Esophagus squamous epithelium (tissue), 5 donors: ENCODE data around the gene TXNRD1. TPM values are rescaled to one million over a fixed set of nuclear protein-coding genes. Genes with fewer than 3 reads are reported as not detected.

Experiments used
- DNase-seq: peaks from one replicate; lab custom pipeline; 2025; lab: John Stamatoyannopoulos, UW
- H3K27ac ChIP-seq, 4 donors: fragments of 200-600 bp; sonication (generic); one replicate each; pipeline ENCODE4 v1.5.1; 2016 to 2019; ENCODE audit warnings: mild to moderate bottlenecking in 1 of 4
- H3K27me3 ChIP-seq, 4 donors: fragments of 200-600 bp; sonication (generic); 1 replicate in 3 of 4; 2 replicates in 1 of 4; pipeline versions ENCODE4 v1.5.1 to v1.6.0; 2017 to 2021; ENCODE audit warnings: antibody characterized with exemption in 1 of 4
- H3K36me3 ChIP-seq, 3 donors: fragments of 200-600 bp; sonication (generic); one replicate each; pipeline ENCODE4 v1.5.1; 2016 to 2019
- H3K4me1 ChIP-seq, 3 donors: fragments of 200-600 bp; sonication (generic); one replicate each; pipeline ENCODE4 v1.5.1; 2017 to 2019
- H3K4me3 ChIP-seq, 4 donors: fragments of 200-600 bp; sonication (generic); 1 replicate in 3 of 4; 2 replicates in 1 of 4; pipeline ENCODE4 v1.5.1; 2016 to 2019; ENCODE audit warnings: mild to moderate bottlenecking in 2 of 4, moderate library complexity in 1 of 4
- H3K9me3 ChIP-seq, 3 donors: fragments of 200-600 bp; sonication (generic); one replicate each; pipeline ENCODE4 v1.5.1; 2016 to 2019
- CTCF ChIP-seq, 6 experiments: fragments of 450-650 bp in 4 of 6; fragments of 200-600 bp in 2 of 6; sonication (generic) in 2 of 6; IDR thresholded peaks; one replicate each; pipeline ENCODE4 v1.5.1; 2016 to 2019; ENCODE audit warnings: antibody characterized with exemption in 6 of 6, mild to moderate bottlenecking in 4 of 6, moderate library complexity in 4 of 6
- POLR2A ChIP-seq, 4 donors: fragments of 450-650 bp; IDR thresholded peaks; one replicate each; pipeline ENCODE4 v1.6.1; 2017; ENCODE audit warnings: antibody characterized with exemption in 4 of 4, mild to moderate bottlenecking in 4 of 4, moderate library complexity in 3 of 4
- WGBS, 2 donors: methylation state at CpG; one replicate each; pipeline ENCODE4 v1.1.5; 2018; 5-methylcytosine and 5-hydroxymethylcytosine counted together
- intact Hi-C: fragments of 100-400 bp; cut with DNase I; formaldehyde crosslinking; loops from one replicate; pipeline ENCODE4 v1.15.0; 2022
- total RNA-seq, 4 donors: library from RNA; depleted of rRNA; stranded (reverse); fragments of >200 nt; gene quantifications; one replicate each; pipeline ENCODE4 v1.1.0, GENCODE V29; 2016
- donor health status: DM: yes; HTN: yes; CAD: no.

TXNRD1 gene
- total RNA-seq, 4 donors from 2014 or later = 40.6 to 125 (median 82.0) TPM

GRCh38 chr12:104247698-104248097, 32.1 kb downstream of the TXNRD1 start:
- no peak overlapping the region for H3K4me3 ChIP-seq
- no peaks in the 10 kb centered on the region for H3K36me3 ChIP-seq
- no peak overlapping the region for H3K27ac ChIP-seq
- H3K4me1 ChIP-seq = no peaks in the 10 kb centered on the region
- TF ChIP-seq CTCF (IDR thresholded peaks at IDR 0.05) (no peak), POLR2A (IDR thresholded peaks at IDR 0.05) (no peak)
- 71 to 86% methylated on average over 5 of the region's 5 CpGs for WGBS, 2 donors
- no peak for DNase-seq
- intact Hi-C loops = no loop called here
- no peaks in the 10 kb centered on the region for H3K9me3 ChIP-seq
- H3K27me3 ChIP-seq = no peaks in the 10 kb centered on the region

- no peak for TF ChIP-seq CTCF (IDR thresholded peaks at IDR 0.05)
- TF ChIP-seq POLR2A (IDR thresholded peaks at IDR 0.05) = no peak
- Histone ChIP-seq H3K4me1 (no peaks in the 10 kb centered on the region), H3K4me3 (no peak overlapping the region), H3K9me3 (no peaks in the 10 kb centered on the region), H3K27ac (no peak overlapping the region), H3K27me3 (no peaks in the 10 kb centered on the region), H3K36me3 (no peaks in the 10 kb centered on the region)
- intact Hi-C loops = no loop called here
- DNase-seq = no peak
- WGBS, 2 donors = 88 to 100% methylated on average over 5 to 8 of the region's 8 CpGs
Measured at GRCh38 chr12:104248444-104248843, 32.9 kb downstream of the TXNRD1 start.

GRCh38 chr12:104249017-104249416, 33.4 kb downstream of the TXNRD1 start:
- no peak for DNase-seq
- Histone ChIP-seq H3K4me1 (no peaks in the 10 kb centered on the region), H3K27me3 (no peaks in the 10 kb centered on the region), H3K9me3 (no peaks in the 10 kb centered on the region), H3K36me3 (no peaks in the 10 kb centered on the region), H3K27ac (no peak overlapping the region), H3K4me3 (no peak overlapping the region)
- intact Hi-C loops = no loop called here
- 89 to 90% methylated on average over 3 of the region's 3 CpGs for WGBS, 2 donors
- TF ChIP-seq CTCF (IDR thresholded peaks at IDR 0.05) = no peak
- TF ChIP-seq POLR2A (IDR thresholded peaks at IDR 0.05) = no peak

GRCh38 chr12:104249898-104250297, 34.3 kb downstream of the TXNRD1 start:
- Histone ChIP-seq H3K27ac (no peak overlapping the region), H3K9me3 (no peaks in the 10 kb centered on the region), H3K4me1 (no peaks in the 10 kb centered on the region), H3K4me3 (no peak overlapping the region), H3K36me3 (no peaks in the 10 kb centered on the region), H3K27me3 (no peaks in the 10 kb centered on the region)
- 77 to 91% methylated on average over 4 of the region's 4 CpGs for WGBS, 2 donors
- TF ChIP-seq CTCF (IDR thresholded peaks at IDR 0.05) = no peak
- no peak for TF ChIP-seq POLR2A (IDR thresholded peaks at IDR 0.05)
- no peak for DNase-seq
- intact Hi-C loops = no loop called here

GRCh38 chr12:104250366-104251125, 35.0 kb downstream of the TXNRD1 start:
- no peaks in the 10 kb centered on the region for H3K9me3 ChIP-seq
- no peaks in the 10 kb centered on the region for H3K36me3 ChIP-seq
- no peaks in the 10 kb centered on the region for H3K27me3 ChIP-seq
- TF ChIP-seq POLR2A (IDR thresholded peaks at IDR 0.05) (no peak), CTCF (IDR thresholded peaks at IDR 0.05) (no peak)
- intact Hi-C loops = no loop called here
- 75 to 87% methylated on average over 2 of the region's 2 CpGs for WGBS, 2 donors
- H3K4me1 ChIP-seq = no peaks in the 10 kb centered on the region
- H3K4me3 ChIP-seq = no peak overlapping the region
- DNase-seq = no peak
- H3K27ac ChIP-seq = no peak overlapping the region
